HFF-Myc (cell line): ENCODE results near the gene ENSA.
"Not testable (repeated sequence)": the region's sequence is repeated elsewhere in the genome, so short reads cannot be mapped to it uniquely, and the experiment has no call there.

Experiments
- DNase-seq: peaks from one replicate; pipeline ENCODE4 v3.0.0-alpha.2; 2011; ENCODE audit warnings: low read depth; ENCODE audit errors: extremely low read depth
- H3K4me3 ChIP-seq: replicated peaks from 2 replicates; pipeline ENCODE4 v1.5.1; 2011; ENCODE audit warnings: low read depth, mild to moderate bottlenecking, control low read depth, low read length
- CTCF ChIP-seq: IDR thresholded peaks from 2 replicates; pipeline ENCODE4 v1.5.1; 2012; ENCODE audit warnings: mild to moderate bottlenecking, low read depth, low read length, control low read depth; ENCODE audit errors: missing control alignments

The ENSA gene

DNA sequence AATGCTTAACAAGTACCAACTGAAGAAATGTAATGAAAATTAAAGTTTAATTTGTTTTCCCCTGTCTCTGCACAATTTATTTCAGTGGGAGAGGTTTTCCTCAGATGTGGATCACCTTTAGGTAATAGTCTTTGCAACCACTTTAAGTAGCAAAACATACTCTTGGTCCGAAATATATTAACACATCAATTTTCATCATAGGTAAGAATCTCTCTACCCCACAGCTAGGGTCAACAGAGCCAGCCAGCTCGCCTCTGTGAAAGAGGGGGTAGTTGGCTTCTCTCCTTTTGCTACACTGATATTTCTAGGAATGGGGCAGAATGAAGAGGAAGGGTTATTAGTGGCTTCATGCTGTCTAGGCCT lies 25.2 kb downstream of the ENSA start:
- H3K4me3 ChIP-seq, result no peak overlapping the region
- no peak for DNase-seq
- TF ChIP-seq CTCF, result no peak

- no peak for DNase-seq
- no peak for TF ChIP-seq CTCF
- no peak overlapping the region for H3K4me3 ChIP-seq
These were observed 25.7 kb downstream of the ENSA start for GRCh38 chr1:150603711-150604110.

DNA sequence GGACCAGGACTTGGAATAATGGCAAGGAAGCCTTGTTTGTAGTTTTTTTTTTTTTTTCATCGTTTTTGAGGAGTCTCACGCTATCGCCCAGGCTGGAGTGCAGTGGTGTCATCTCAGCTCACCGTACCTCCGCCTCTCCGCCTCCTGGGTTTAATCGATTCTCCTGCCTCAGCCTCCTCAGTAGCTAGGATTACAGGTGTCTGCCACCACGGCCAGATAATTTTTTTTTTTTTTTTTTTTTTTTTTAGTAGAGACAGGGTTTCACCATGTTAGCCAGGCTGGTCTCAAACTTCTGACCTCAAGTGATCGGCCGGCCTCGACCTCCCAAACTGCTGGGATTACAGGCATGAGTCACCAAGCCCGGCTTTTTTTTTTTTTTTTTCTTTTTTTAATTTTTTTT lies 27.0 kb downstream of the ENSA start:
- not testable (repeated sequence) for DNase-seq, H3K4me3 ChIP-seq

DNA sequence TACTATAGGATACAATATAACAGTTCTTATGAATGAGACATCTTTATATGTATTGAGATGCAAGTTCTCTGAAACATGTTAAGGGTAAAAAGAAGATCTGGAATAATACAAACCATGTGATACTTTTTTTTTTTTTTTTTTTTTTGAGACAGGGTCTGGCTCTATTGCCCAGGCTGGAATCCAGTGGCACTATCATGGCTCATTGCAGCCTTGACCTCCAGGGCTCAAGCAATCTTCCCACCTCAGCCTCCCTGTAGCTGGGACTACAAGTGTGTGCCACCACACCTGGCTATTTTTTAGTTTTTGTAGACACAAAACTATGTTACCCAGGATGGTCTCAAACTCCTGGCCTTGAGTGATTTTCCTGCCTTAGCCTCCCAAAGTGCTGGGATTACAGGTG lies 27.9 kb downstream of the ENSA start:
- H3K4me3 ChIP-seq, result no peak overlapping the region

DNA sequence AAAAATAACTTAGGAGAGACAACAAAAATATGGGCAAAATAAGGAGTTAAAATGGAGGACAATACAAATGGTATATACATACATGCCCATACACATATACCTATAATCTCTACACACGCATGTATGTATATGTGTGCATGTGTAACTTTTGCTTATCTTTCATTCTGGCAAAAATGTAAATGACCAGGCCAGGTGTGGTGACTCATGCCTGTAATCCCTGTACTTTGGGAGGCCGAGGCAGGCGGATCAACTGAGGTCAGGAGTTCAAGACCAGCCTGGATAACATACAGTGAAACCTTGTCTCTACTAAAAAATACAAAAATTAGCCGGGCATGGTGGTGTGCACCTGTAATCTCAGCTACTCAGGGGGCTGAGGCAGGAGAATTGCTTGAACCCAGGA lies 31.1 kb downstream of the ENSA start:
- not testable (repeated sequence) for H3K4me3 ChIP-seq, DNase-seq

More for the DNA sequence above, 27.9 kb downstream of the ENSA start:
- no peak for TF ChIP-seq CTCF
- no peak for DNase-seq

- H3K4me3 ChIP-seq, result no peak overlapping the region
- DNase-seq, result no peak
- no peak for TF ChIP-seq CTCF
These were observed 32.4 kb downstream of the ENSA start for GRCh38 chr1:150596976-150597375.

DNA sequence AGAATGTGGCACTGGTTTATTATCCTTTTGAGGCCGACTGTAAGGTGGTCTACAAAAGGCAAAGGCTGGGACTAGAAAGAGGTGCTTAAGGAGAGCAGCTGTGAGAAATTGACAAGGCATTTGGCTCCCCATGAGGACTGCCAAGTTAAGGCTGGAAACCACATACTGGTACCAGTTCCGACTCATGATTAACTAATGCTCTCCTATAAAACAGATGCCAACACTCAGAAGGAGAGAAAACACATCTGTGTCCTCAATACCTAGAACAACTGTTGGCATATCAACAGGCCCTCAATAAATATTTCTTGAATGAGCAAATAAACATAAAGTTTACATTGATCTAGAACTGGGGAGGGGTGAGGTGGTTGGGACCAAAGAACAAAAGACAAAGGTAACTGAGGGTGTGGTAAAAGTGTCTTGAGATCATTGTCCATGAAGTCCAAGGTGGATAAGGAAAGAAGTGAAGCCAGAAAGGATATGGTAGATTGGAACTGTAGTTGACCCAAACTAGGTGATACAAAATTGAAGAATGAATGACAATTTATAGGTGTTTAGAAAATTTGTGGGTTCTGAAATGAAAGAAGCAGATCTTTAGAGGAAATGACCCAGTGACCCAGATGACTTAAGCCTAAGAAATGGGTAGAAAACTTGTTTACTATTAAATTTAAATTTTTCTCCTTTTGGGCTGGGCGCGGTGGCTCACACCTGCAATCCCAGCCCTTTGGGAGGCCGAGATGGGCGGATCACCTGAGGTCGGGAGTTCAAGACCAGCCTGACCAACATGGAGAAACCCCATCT lies 33.1 kb downstream of the ENSA start:
- TF ChIP-seq CTCF, result no peak
- no peak overlapping the region for H3K4me3 ChIP-seq
- no peak for DNase-seq

DNA sequence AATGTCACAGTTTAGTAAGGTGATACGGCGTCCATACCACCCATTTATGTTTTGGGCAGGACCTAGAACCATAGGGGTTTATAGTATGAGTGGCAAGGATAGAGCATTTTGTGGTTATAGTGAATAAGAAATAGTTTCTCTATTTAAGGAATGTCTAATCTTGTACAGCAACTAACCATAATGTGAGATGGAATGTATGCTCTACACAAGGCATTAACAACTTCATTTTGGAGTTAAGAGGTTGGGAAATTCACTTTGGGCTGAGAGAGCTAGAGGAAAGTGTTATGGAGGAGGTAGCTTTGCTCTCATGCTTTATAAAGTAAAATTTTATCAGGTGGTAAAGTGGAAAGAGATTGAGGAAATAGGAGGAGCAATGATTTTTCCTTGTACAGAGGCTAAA lies 47.0 kb downstream of the ENSA start:
- no peak for TF ChIP-seq CTCF
- no peak for DNase-seq
- no peak overlapping the region for H3K4me3 ChIP-seq

DNA sequence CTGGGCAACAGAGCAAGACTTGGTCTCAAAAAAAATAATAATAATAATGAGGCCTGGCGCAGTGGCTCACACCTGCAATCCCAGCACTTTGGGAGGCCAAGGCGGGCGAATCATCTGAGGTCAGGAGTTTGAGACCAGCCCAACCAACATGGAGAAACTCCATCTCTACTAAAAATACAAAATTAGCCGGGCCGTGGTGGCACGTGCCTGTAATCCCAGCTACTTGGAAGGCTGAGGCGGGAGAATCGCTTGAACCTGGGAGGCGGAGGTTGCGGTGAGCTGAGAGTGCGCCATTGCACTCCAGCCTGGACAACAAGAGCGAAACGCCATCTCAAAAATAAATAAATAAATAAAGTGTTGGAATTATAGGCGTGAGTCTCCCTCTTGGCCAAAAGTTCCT lies 47.5 kb downstream of the ENSA start:
- not testable (repeated sequence) for H3K4me3 ChIP-seq, DNase-seq

DNA sequence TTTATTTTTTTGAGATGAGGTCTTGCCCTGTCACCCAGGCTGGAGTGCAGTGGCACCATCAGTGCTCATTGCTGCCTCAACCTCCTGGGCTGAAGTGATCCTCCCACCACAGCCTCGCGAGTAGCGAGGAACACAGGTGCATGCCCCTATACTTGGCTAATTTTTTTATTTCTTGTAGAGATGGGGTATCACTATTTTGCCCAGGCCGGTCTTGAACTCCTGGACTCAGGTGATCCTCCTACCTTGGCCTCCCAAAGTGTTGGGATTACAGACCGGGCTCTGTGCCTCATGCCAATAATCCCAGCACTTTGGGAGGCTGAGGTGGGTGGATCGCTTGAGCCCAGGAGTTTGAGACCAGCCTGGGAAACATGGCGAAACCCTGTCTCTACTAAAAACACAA lies 48.0 kb downstream of the ENSA start:
- not testable (repeated sequence) for DNase-seq, H3K4me3 ChIP-seq

DNA sequence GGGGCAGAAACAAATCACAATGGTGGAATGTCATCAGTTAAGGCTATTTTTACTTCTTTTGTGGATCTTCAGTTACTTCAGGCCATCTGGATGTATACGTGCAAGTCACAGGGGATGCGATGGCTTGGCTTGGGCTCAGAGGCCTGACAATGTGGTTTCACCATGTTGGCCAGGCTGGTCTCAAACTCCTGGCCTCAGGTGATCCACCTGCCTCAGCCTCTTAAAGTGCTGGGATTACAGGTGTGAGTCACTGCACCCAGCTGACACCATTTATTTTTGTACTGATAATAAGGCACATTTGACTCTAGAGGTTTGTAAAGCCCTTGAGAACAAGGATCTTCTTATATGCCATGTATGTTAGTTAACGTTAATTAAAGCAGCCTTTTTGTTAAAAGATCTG lies 48.4 kb downstream of the ENSA start:
- not testable (repeated sequence) for DNase-seq, H3K4me3 ChIP-seq
